ENCODE data around the gene SAMD1. TPM values are rescaled to one million over a fixed set of nuclear protein-coding genes. Genes with fewer than 3 reads are reported as not detected.
"Not testable (repeated sequence)": the region's sequence is repeated elsewhere in the genome, so short reads cannot be mapped to it uniquely, and the experiment has no call there.

The SAMD1 gene
- total RNA-seq, 2 experiments from 2014 or later, result 63.4 to 64.6 TPM

DNA sequence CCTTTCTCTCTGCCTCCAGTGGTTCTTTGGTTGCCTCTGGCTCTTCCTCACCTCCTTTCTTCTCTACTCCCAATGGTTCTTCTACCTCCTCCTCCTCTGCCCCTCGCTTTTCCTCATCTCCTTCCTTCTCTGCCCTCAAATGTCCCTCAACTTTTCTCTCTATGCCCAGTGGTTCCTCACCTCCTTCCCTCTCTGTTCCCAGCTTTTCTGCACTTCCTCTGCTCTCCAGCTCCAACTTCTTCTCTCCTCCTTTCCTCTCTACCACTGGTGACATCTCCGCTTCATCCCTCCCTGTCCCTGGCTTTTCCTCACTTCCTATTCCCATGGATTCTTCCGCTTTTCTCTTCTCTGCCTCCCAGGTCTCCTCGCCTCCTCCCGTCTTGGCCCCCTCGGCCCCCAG is 36.5 kb downstream of the SAMD1 start:
- Mint-ChIP-seq H3K36me3 (ENCODE audit: low read depth) (peaks cover 34% of the 10 kb centered on the region), H3K4me3 (no peak overlapping the region), H3K9me3 (no peaks in the 10 kb centered on the region), H3K27ac (no peak overlapping the region), H3K27me3 (peaks cover 19% of the 10 kb centered on the region), H3K4me1 (peaks cover 14% of the 10 kb centered on the region)
- ChIA-PET POLR2A (interaction anchor here (0.8 kb wide), 1 partner anchor 84 kb away, joined by 3 read pairs; no protein-coding TSS in a partner anchor), CTCF (interaction anchor here (1.2 kb wide), 1 partner anchor 18 kb away, joined by 3 read pairs; no protein-coding TSS in a partner anchor)
- no peak for DNase-seq

DNA sequence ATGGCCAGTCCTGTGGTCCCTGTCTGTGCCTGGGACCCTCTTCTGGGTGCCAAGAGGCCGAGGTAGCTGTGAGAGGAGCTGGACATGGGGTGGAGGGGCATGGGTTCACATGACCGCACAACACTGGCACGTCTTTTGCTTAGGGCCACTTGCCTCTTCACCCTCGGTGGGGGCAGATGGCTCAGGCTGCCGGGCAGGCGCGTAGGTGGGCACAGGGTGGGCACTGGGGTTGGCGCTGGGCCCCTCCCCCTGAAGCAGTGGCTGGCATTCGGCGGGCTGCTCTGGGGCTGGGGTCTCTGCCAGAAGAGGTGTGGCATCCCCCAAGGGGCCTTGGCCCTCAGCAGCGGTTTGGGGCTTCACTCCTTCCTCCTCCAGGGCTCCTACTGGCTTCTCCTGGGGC is 37.1 kb downstream of the SAMD1 start:
- H3K9me3 Mint-ChIP-seq, result no peaks in the 10 kb centered on the region
- no peak overlapping the region for H3K27ac Mint-ChIP-seq
- ChIA-PET CTCF (interaction anchor here (1.2 to 1.8 kb wide), 4 partner anchors 10 to 83 kb away, joined by 3 to 7 read pairs (median 4); partner anchors contain the start of genes ASF1B and MISP3), POLR2A (interaction anchor here (1.0 kb wide), 1 partner anchor 13 kb away, joined by 5 read pairs; no protein-coding TSS in a partner anchor)
- H3K4me3 Mint-ChIP-seq, result no peak overlapping the region
- DNase-seq, result no peak
- H3K36me3 Mint-ChIP-seq (ENCODE audit: low read depth), result peaks cover 40% of the 10 kb centered on the region
- peaks cover 14% of the 10 kb centered on the region for H3K27me3 Mint-ChIP-seq
- peaks cover 9% of the 10 kb centered on the region for H3K4me1 Mint-ChIP-seq

DNA sequence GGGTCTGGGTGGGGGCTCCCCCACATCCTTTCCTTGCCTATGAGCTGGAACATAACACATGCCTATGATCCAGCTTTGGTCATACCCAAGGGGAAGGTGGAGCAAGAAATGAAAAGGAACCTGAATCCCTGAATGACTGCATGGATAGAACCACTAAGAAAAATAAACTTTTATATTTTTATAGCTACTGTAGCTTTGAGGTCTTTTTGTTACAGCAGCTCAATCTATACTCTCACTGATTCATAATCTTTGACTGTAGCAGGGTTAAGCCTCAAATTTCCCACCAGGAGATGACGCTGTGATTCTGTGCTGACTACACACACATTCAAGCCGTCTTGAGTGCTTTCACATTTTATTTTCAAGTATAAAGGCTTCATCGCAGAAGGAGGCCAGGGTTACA is 37.5 kb downstream of the SAMD1 start:
- no peaks in the 10 kb centered on the region for H3K9me3 Mint-ChIP-seq
- peaks cover 6% of the 10 kb centered on the region for H3K4me1 Mint-ChIP-seq
- H3K27me3 Mint-ChIP-seq, result peaks cover 9% of the 10 kb centered on the region
- ChIA-PET CTCF (interaction anchor here (1.3 to 1.8 kb wide), 3 partner anchors 10 to 83 kb away, joined by 3 to 7 read pairs (median 5); partner anchors contain the start of genes ASF1B and MISP3), POLR2A (interaction anchor here (1.0 kb wide), 1 partner anchor 13 kb away, joined by 5 read pairs; no protein-coding TSS in a partner anchor)
- H3K27ac Mint-ChIP-seq, result no peak overlapping the region
- no peak for DNase-seq
- H3K36me3 Mint-ChIP-seq (ENCODE audit: low read depth), result peaks cover 44% of the 10 kb centered on the region
- no peak overlapping the region for H3K4me3 Mint-ChIP-seq

DNA sequence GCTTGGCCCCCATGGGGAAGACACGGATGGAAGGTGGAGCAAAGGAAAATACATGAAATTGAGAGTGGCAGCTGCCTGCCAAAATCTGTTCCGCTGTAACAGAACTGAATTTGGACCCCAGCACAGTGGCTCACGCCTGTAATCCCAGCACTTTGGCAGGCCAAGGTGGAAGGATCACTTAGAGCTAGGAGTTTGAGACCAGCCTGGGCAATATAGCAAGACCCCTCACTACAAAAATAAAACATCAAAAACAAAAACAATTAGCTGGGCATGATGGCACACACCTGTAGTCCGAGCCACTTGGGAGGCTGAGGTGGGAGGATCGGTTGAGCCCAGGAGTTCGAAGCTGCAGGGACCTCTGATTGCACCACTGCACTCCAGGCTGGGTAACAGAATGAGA is 38.1 kb downstream of the SAMD1 start:
- CTCF ChIA-PET, result interaction anchor here (1.3 to 1.8 kb wide), 3 partner anchors 9 to 84 kb away, joined by 3 to 7 read pairs (median 5); partner anchors contain the start of genes ASF1B and MISP3
- Mint-ChIP-seq H3K9me3 (no peaks in the 10 kb centered on the region), H3K36me3 (ENCODE audit: low read depth) (peaks cover 44% of the 10 kb centered on the region), H3K27me3 (peaks cover 4% of the 10 kb centered on the region), H3K4me3 (no peak overlapping the region), H3K27ac (no peak overlapping the region), H3K4me1 (peaks cover 2% of the 10 kb centered on the region)
- POLR2A ChIA-PET, result interaction anchor here (1.0 kb wide), 2 partner anchors 12 to 21 kb away, joined by 4 to 5 read pairs; partner anchors contain the start of gene IL27RA
- no peak for DNase-seq

DNA sequence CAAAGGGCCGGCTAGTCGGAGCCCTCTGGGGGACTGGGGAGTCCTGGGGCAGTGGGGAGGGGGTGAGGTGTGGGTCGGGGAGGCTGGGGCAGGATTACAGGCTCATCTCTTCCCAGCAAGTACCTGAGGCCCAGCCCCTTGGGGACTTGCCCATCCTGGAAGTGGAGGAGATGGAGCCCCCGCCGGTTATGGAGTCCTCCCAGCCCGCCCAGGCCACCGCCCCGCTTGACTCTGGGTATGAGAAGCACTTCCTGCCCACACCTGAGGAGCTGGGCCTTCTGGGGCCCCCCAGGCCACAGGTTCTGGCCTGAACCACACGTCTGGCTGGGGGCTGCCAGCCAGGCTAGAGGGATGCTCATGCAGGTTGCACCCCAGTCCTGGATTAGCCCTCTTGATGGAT is 38.6 kb downstream of the SAMD1 start:
- peaks cover 45% of the 10 kb centered on the region for H3K36me3 Mint-ChIP-seq (ENCODE audit: low read depth)
- peaks cover 3% of the 10 kb centered on the region for H3K27me3 Mint-ChIP-seq
- no peak for DNase-seq
- POLR2A ChIA-PET, result interaction anchor here (1.0 to 1.2 kb wide), 2 partner anchors 8 to 20 kb away, joined by 3 to 4 read pairs; partner anchors contain the start of gene IL27RA
- peaks cover 2% of the 10 kb centered on the region for H3K4me1 Mint-ChIP-seq
- CTCF ChIA-PET, result interaction anchor here (1.3 to 1.8 kb wide), 3 partner anchors 9 to 84 kb away, joined by 3 to 7 read pairs (median 5); partner anchors contain the start of genes ASF1B and MISP3
- no peaks in the 10 kb centered on the region for H3K9me3 Mint-ChIP-seq
- no peak overlapping the region for H3K4me3 Mint-ChIP-seq
- no peak overlapping the region for H3K27ac Mint-ChIP-seq

DNA sequence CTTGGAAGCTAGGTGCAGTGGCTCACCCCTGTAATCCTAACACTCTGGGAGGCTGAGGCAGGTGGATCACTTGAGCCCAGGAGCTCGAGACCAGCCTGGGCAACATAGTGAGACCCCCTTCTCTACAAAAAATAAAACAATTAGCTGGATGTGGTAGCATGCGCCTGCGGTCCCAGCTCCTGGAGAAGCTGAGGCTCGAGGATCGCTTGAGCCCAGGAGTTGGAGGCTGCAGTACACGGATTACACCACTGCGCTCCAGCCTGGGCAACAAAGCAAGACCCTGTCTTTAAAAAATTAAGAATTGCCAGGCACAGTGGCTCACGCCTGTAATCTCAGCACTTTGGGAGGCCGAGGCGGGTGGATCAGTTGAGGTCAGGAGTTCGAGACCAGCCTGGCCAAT is 39.6 kb downstream of the SAMD1 start:
- H3K36me3 Mint-ChIP-seq (ENCODE audit: low read depth), result peaks cover 54% of the 10 kb centered on the region
- not testable (repeated sequence) for H3K9me3 Mint-ChIP-seq, H3K4me1 Mint-ChIP-seq, H3K4me3 Mint-ChIP-seq, H3K27me3 Mint-ChIP-seq, H3K27ac Mint-ChIP-seq, DNase-seq
- ChIA-PET POLR2A (interaction anchor here (1.2 to 1.3 kb wide), 3 partner anchors 9 to 65 kb away, joined by 3 read pairs; no protein-coding TSS in a partner anchor), CTCF (interaction anchor here (1.0 to 4.1 kb wide), 3 partner anchors 9 to 23 kb away, joined by 3 to 37 read pairs (median 3); no protein-coding TSS in a partner anchor)

DNA sequence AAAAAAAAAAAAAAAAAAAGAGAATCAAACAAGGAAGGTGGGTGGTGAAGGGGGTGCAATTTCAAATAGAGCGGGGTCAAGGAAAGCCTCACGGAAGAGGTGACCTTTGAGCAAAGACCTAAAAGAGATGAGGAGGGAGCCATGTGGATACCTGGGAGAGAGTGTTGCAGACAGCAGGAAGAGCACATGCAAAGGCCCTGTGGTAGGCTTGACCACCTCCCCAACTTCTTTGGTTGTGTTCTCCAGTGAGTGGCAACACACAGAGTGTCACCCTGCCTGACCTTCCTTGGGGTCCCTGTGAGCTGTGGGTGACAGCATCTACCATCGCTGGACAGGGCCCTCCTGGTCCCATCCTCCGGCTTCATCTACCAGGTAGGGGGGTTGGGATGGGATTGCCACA is 40.0 kb downstream of the SAMD1 start:
- no peaks in the 10 kb centered on the region for H3K9me3 Mint-ChIP-seq
- H3K4me1 Mint-ChIP-seq, result peaks cover 2% of the 10 kb centered on the region
- H3K36me3 Mint-ChIP-seq (ENCODE audit: low read depth), result peaks cover 56% of the 10 kb centered on the region
- POLR2A ChIA-PET, result interaction anchor here (0.9 to 1.3 kb wide), 3 partner anchors 8 to 65 kb away, joined by 3 read pairs; no protein-coding TSS in a partner anchor
- no peak overlapping the region for H3K4me3 Mint-ChIP-seq
- H3K27me3 Mint-ChIP-seq, result no peaks in the 10 kb centered on the region
- CTCF ChIA-PET, result interaction anchor here (1.0 to 4.1 kb wide), 3 partner anchors 10 to 24 kb away, joined by 3 to 37 read pairs (median 3); no protein-coding TSS in a partner anchor
- H3K27ac Mint-ChIP-seq, result no peak overlapping the region
- DNase-seq, result no peak

DNA sequence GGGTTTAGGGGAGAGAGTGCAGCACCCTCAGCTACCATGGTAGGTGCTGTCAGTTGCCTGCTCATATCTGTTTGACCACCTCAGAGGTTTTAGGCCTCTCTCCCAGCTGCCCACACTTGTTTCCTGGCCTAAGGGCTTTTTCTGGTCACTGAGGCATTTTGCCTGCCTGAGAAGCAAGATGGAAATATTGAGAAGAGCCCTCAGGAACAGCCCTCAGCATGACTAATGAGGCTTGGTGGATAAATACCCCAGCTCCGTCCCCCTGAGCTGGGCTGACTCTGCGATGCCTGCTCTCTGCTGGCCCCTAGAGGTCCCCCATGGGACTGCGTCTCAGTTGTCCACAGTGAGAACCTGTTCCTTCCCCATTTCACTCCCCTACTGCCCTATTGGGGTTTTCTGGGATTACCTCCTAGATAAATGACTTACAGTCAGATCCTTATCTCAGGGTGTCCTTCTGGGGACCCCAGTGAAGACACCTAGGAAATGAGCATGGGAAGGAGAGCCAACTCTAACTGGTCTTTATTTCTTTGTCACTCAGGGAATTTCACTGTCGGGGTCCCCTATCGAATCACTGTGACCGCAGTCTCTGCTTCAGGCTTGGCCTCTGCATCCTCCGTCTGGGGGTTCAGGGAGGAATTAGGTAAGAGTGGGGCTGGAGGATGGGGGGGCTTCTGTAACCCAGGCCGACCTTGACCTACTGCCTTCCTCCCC is 42.0 kb downstream of the SAMD1 start:
- H3K27ac Mint-ChIP-seq, result no peak overlapping the region
- CTCF ChIA-PET, result interaction anchor here (0.6 to 4.1 kb wide), 12 partner anchors 11 to 169 kb away, joined by 3 to 37 read pairs (median 4); partner anchors contain the start of gene DCAF15
- H3K27me3 Mint-ChIP-seq, result no peaks in the 10 kb centered on the region
- peaks cover 2% of the 10 kb centered on the region for H3K4me1 Mint-ChIP-seq
- H3K9me3 Mint-ChIP-seq, result no peaks in the 10 kb centered on the region
- peak; percentile 75 for DNase-seq
- no peak overlapping the region for H3K4me3 Mint-ChIP-seq
- peaks cover 55% of the 10 kb centered on the region for H3K36me3 Mint-ChIP-seq (ENCODE audit: low read depth)
- POLR2A ChIA-PET, result interaction anchor here (1.0 to 1.1 kb wide), 3 partner anchors 8 to 87 kb away, joined by 3 read pairs; no protein-coding TSS in a partner anchor

DNA sequence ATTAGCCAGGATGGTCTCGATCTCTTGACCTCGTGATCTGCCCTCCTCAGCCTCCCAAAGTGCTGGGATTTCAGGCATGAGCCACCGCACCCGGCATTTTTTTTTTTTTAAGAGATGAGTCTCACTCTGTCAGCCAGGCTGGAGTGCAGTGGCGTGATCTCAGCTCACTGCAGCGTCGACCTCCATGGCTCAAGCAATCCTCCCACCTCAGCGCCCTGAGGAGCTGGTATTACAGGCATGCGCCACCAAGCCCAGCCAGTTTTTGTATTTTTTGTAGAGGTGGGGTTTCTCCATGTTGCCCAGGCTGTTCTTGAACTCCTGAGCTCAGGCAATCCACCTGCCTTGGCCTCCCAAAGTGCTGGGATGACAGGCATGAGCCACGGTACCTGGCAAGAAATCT is 42.7 kb downstream of the SAMD1 start:
- H3K4me1 Mint-ChIP-seq, DNase-seq, H3K27me3 Mint-ChIP-seq, H3K9me3 Mint-ChIP-seq, H3K4me3 Mint-ChIP-seq, H3K27ac Mint-ChIP-seq: not testable (repeated sequence)
- H3K36me3 Mint-ChIP-seq (ENCODE audit: low read depth), result peaks cover 55% of the 10 kb centered on the region
- ChIA-PET CTCF (interaction anchor here (0.6 to 4.1 kb wide), 11 partner anchors 12 to 168 kb away, joined by 3 to 37 read pairs (median 5); partner anchors contain the start of gene DCAF15), POLR2A (interaction anchor here (1.0 to 1.1 kb wide), 3 partner anchors 9 to 86 kb away, joined by 3 read pairs; no protein-coding TSS in a partner anchor)

DNA sequence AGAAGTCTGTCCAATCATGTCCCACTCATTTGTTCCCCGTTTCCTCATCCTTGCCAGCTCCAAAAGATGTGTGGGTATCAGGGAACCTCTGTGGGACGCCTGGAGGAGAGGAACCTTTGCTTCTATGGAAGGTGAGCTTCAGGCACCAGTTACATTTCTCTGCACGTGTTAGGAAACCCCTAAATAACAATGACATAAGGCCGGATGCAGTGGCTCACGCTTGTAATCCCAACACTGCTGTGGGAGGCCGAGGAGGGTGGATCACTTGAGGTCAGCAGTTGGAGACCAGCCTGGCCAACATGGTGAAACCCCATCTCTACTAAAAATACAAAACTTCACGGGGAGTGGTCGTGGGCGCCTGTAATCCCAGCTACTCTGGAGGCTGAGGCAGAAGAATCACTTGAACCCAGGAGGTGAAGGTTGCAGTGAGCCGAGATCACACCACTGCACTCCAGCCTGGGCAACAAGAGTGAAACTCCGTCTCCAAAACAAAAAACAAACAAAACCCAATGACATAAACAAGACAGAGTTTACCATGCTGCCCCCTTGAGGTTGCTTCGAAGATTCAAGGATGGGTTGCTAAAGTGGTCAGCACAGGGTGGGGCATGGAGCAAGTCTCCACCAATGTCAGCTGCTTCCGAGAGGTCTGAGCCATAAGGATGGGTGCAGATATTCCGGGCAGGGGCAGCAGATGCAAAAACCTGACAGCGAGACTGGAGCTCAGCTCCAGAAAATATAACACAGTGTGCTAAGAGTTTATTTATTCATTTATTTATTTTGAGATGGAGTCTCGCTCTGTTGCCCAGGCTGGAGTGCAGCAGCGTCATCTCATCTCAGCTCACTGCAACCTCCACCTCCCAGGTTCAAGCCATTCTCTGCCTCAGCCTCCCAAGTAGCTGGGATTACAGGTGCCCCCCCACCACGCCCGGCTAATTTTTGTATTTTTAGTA is 47.6 kb downstream of the SAMD1 start:
- H3K4me3 Mint-ChIP-seq, H3K27me3 Mint-ChIP-seq, H3K9me3 Mint-ChIP-seq: not testable (repeated sequence)
- peak overlapping the region; percentile 75 for H3K27ac Mint-ChIP-seq
- POLR2A ChIA-PET, result interaction anchor here (0.6 to 2.1 kb wide), 3 partner anchors 11 to 209 kb away, joined by 3 to 13 read pairs (median 3); partner anchors contain the start of gene IL27RA
- H3K36me3 Mint-ChIP-seq (ENCODE audit: low read depth), result peaks cover 47% of the 10 kb centered on the region
- DNase-seq, result peak; percentile 57
- CTCF ChIA-PET, result interaction anchor here (1.0 to 4.1 kb wide), 11 partner anchors 10 to 162 kb away, joined by 3 to 26 read pairs (median 5); partner anchors contain the start of gene IL27RA
- H3K4me1 Mint-ChIP-seq, result peaks cover 14% of the 10 kb centered on the region

DNA sequence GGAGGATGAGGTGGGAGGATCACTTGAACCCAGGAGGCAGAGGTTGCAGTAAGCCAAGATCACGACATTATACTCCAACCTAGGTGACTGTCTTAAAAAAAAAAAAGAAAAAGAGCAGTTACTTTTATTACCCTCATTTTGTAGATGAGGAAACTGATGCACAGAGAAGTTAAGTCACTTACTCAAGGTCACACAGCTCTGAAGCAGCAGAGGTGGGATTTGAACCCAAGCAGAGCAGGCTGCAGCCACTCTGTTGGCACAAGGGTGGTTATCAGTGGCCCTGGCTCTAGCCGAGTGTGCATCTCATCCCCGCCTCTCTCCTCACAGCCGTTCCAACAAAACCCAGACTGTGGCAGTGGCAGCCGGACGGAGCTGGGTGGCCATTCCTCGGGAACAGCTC is 51.4 kb downstream of the SAMD1 start:
- DNase-seq, result no peak
- no peaks in the 10 kb centered on the region for H3K27me3 Mint-ChIP-seq
- H3K9me3 Mint-ChIP-seq, result no peaks in the 10 kb centered on the region
- CTCF ChIA-PET, result no interaction called here
- no peak overlapping the region for H3K4me3 Mint-ChIP-seq
- peaks cover 22% of the 10 kb centered on the region for H3K4me1 Mint-ChIP-seq
- POLR2A ChIA-PET, result interaction anchor here (1.2 kb wide), 1 partner anchor 12 kb away, joined by 3 read pairs; no protein-coding TSS in a partner anchor
- no peak overlapping the region for H3K27ac Mint-ChIP-seq
- peaks cover 44% of the 10 kb centered on the region for H3K36me3 Mint-ChIP-seq (ENCODE audit: low read depth)

Data from activated CD4-positive, alpha-beta memory T cell treated with anti-CD3 and anti-CD28 coated beads, Interleukin-2, amount 10 ng/mL, durations not matched to agents 7 days and 5 days (primary cell).